HepG2 (cell line): ENCODE data around the gene FCMR. TPM values are rescaled to one million over a fixed set of nuclear protein-coding genes. Genes with fewer than 3 reads are reported as not detected.

ENCODE experiments used
- ATAC-seq: fragments of 200-7000 bp; cut with Tn5 transposase; 3 replicates; pipeline ENCODE4 v1.9.1; 2020; ENCODE audit warnings: mild to moderate bottlenecking, moderate library complexity
- BruUV-seq: library from RNA; stranded (reverse); fragments of 400-500 nt; replicated peaks from 2 replicates; lab custom pipeline; 2021; lab: Mats Ljungman, UMichigan
- CTCF ChIA-PET: fragments of 300-600 bp; formaldehyde crosslinking; extraction: SDS; loops from one replicate; lab custom pipeline; 2021; ENCODE audit warnings: low total read pairs, inconsistent platforms, low intra/inter-chr PET ratio; lab: Yijun Ruan, JAX
- POLR2A ChIA-PET: fragments of 350-600 bp; sonication (Branson Sonifier 250); formaldehyde crosslinking; loops from one replicate; lab custom pipeline; 2020; ENCODE audit warnings: antibody characterized with exemption, inconsistent platforms; lab: Yijun Ruan, JAX
- DNase-seq: peaks from one replicate; pipeline ENCODE4 v3.0.0-alpha.2; 2015; ENCODE audit warnings: low spot score
- FAIRE-seq: peaks from 3 replicates; lab custom pipeline; 2011; peaks lifted over from hg19 to GRCh38; lab: Jason Lieb, UNC
- H2AFZ ChIP-seq: one replicate; pipeline ENCODE4 v1.6.1; 2011; ENCODE audit warnings: low read length, inconsistent platforms
- H3K27ac ChIP-seq: fragments of 300-600 bp; 3 replicates; pipeline ENCODE4 v1.8.0; 2011; ENCODE audit warnings: mixed run types, mild to moderate bottlenecking, mixed read lengths, low read length, inconsistent platforms; ENCODE audit not compliant: insufficient read depth; ENCODE audit errors: extremely low read length
- H3K27me3 ChIP-seq, 2 experiments: fragments of 200-600 bp in 1 of 2; 2 replicates in 1 of 2; 3 replicates in 1 of 2; pipeline versions ENCODE4 v1.6.0 to v1.8.0; 2011; ENCODE audit warnings: low read length in 2 of 2, mild to moderate bottlenecking in 2 of 2, moderate library complexity in 2 of 2, inconsistent platforms in 1 of 2; ENCODE audit not compliant: insufficient read depth in 2 of 2, control insufficient read depth in 1 of 2
- H3K36me3 ChIP-seq, 2 experiments: fragments of 200-600 bp in 1 of 2; replicated peaks in 1 of 2; 2 replicates in 1 of 2; 3 replicates in 1 of 2; pipeline versions ENCODE4 v1.5.1 to v1.8.0; 2011; ENCODE audit warnings: low read length in 2 of 2, inconsistent platforms in 1 of 2; ENCODE audit not compliant: insufficient read depth in 2 of 2, control insufficient read depth in 1 of 2
- H3K4me1 ChIP-seq: 2 replicates; pipeline ENCODE4 v1.5.1; 2012; ENCODE audit warnings: low read length, inconsistent platforms; ENCODE audit not compliant: insufficient read depth
- H3K4me2 ChIP-seq: 2 replicates; pipeline ENCODE4 v1.6.0; 2011; ENCODE audit warnings: low read depth, low read length, inconsistent platforms
- H3K4me3 ChIP-seq, 3 experiments: fragments of 200-600 bp in 1 of 3; sonication (generic), shearing (Covaris generic) in 1 of 3; replicated peaks in 1 of 3; 2 replicates each; pipeline ENCODE4 v1.5.1; 2011 to 2016; ENCODE audit warnings: low read length in 3 of 3, inconsistent platforms in 2 of 3, low read depth in 2 of 3, mild to moderate bottlenecking in 2 of 3, control low read depth in 1 of 3, mixed read lengths in 1 of 3; ENCODE audit not compliant: insufficient read depth in 1 of 3
- H3K79me2 ChIP-seq: one replicate; pipeline ENCODE4 v1.6.1; 2011; ENCODE audit warnings: low read length, inconsistent platforms; ENCODE audit not compliant: insufficient read depth
- H3K9ac ChIP-seq: 2 replicates; pipeline ENCODE4 v1.6.0; 2011; ENCODE audit warnings: mild to moderate bottlenecking, low read depth, low read length, inconsistent platforms; ENCODE audit not compliant: insufficient read depth
- H3K9me3 ChIP-seq: 2 replicates; pipeline ENCODE4 v1.5.1; 2012; ENCODE audit warnings: mild to moderate bottlenecking, low read length
- H4K20me1 ChIP-seq: 2 replicates; pipeline ENCODE4 v1.6.0; 2011; ENCODE audit warnings: inconsistent platforms, mild to moderate bottlenecking, low read length, moderate library complexity; ENCODE audit not compliant: insufficient read depth
- ARID2 ChIP-seq: sonication (generic); formaldehyde crosslinking; IDR thresholded peaks from 2 replicates; pipeline ENCODE4 v1.8.1; 2022; ENCODE audit warnings: mild to moderate bottlenecking, missing genetic modification reagents, borderline replicate concordance
- ERF ChIP-seq: IDR thresholded peaks from 2 replicates; pipeline ENCODE4 v1.6.1; 2018; ENCODE audit warnings: missing biosample characterization, missing genetic modification reagents
- HCFC1 ChIP-seq: fragments of 150-350 bp; IDR thresholded peaks from 2 replicates; pipeline ENCODE4 v1.6.1; 2014; ENCODE audit warnings: low read depth, low read length
- JUN ChIP-seq: sonication (generic); formaldehyde crosslinking; IDR thresholded peaks from 2 replicates; pipeline ENCODE4 v1.4.0; 2020; ENCODE audit warnings: mild to moderate bottlenecking, missing genetic modification reagents
- NFIB ChIP-seq: sonication (generic); formaldehyde crosslinking; IDR thresholded peaks from 2 replicates; pipeline ENCODE4 v1.9.0; 2021; ENCODE audit warnings: missing genetic modification reagents, mild to moderate bottlenecking, borderline replicate concordance
- THYN1 ChIP-seq: sonication (generic); formaldehyde crosslinking; IDR thresholded peaks from 2 replicates; pipeline ENCODE4 v1.8.1; 2023; ENCODE audit warnings: low read depth, mild to moderate bottlenecking, moderate library complexity, missing genetic modification reagents, borderline replicate concordance
- ZNF143 ChIP-seq: sonication (generic); formaldehyde crosslinking; IDR thresholded peaks from 2 replicates; pipeline ENCODE4 v1.4.0; 2020; ENCODE audit warnings: missing genetic modification reagents
- ZNF224 ChIP-seq: sonication (generic); formaldehyde crosslinking; IDR thresholded peaks from 2 replicates; pipeline ENCODE4 v1.5.0; 2020; ENCODE audit warnings: mild to moderate bottlenecking, missing genetic modification reagents
- ZNF460 ChIP-seq: sonication (generic); formaldehyde crosslinking; IDR thresholded peaks from 2 replicates; pipeline ENCODE4 v1.5.1; 2020; ENCODE audit warnings: missing genetic modification reagents, mild to moderate bottlenecking, borderline replicate concordance
- ZNF879 ChIP-seq: sonication (generic); formaldehyde crosslinking; IDR thresholded peaks from 2 replicates; pipeline ENCODE4 v1.8.1; 2023; ENCODE audit warnings: missing genetic modification reagents
- WGBS: methylation state at CpG from one replicate; pipeline ENCODE4 v1.1.6; 2017; ENCODE audit warnings: low lambda C conversion rate; 5-methylcytosine and 5-hydroxymethylcytosine counted together
- in situ Hi-C: cut with HindIII; loops from 2 replicates; pipeline ENCODE4 v1.10.0; 2017; ENCODE audit warnings: low pct_unique_long_range_greater_than_20kb; ENCODE audit not compliant: extremely low pct_ligation_motif_present
- intact Hi-C: fragments of 100-400 bp; cut with micrococcal nuclease; formaldehyde crosslinking; loops from one replicate; pipeline ENCODE4 v1.10.0; 2022; ENCODE audit not compliant: unreplicated experiment
- polyA plus RNA-seq, 8 experiments: library from polyadenylated mRNA; depleted of rRNA in 3 of 8; stranded (reverse) in 7 of 8; unstranded in 1 of 8; fragments of >200 nt; fragmentation: Illumina TruSeq in 4 of 8; extraction: Trizol in 4 of 8; gene quantifications; 2 replicates each; pipeline versions ENCODE4 v1.2.1 to v1.2.3, GENCODE V29; 2011 to 2016; ENCODE audit warnings: low read depth in 4 of 8, missing spikeins in 1 of 8, mixed read lengths in 1 of 8; ENCODE audit not compliant: insufficient read depth in 1 of 8
- total RNA-seq, 5 experiments: library from RNA; depleted of rRNA; stranded (reverse); fragments of >200 nt; fragmentation: Illumina TruSeq; extraction: Trizol; gene quantifications; 2 replicates each; pipeline ENCODE4 v1.2.3, GENCODE V29; 2016; ENCODE audit warnings: low read depth in 1 of 5
- TF ChIP-seq, protein P1 (sequence below): sonication (generic); formaldehyde crosslinking; IDR thresholded peaks from 2 replicates; pipeline ENCODE4 v1.8.1; 2023; ENCODE audit warnings: missing genetic modification reagents, inconsistent platforms, borderline replicate concordance
- TF ChIP-seq, protein P2 (sequence below): sonication (generic); formaldehyde crosslinking; IDR thresholded peaks from 2 replicates; pipeline ENCODE4 v1.5.0; 2020; ENCODE audit warnings: missing genetic modification reagents
- TF ChIP-seq, protein P3 (sequence below): sonication (generic); formaldehyde crosslinking; IDR thresholded peaks from 2 replicates; pipeline ENCODE4 v1.4.0; 2020; ENCODE audit warnings: mild to moderate bottlenecking, missing genetic modification reagents
- TF ChIP-seq, protein P4 (sequence below): sonication (generic); formaldehyde crosslinking; IDR thresholded peaks from 2 replicates; pipeline ENCODE4 v1.4.0; 2020; ENCODE audit warnings: missing genetic modification reagents
- TF ChIP-seq, protein P5 (sequence below): sonication (generic); formaldehyde crosslinking; IDR thresholded peaks from 2 replicates; pipeline ENCODE4 v1.4.0; 2020; ENCODE audit warnings: missing genetic modification reagents, borderline replicate concordance
- TF ChIP-seq, protein P6 (sequence below): IDR thresholded peaks from 2 replicates; pipeline ENCODE4 v1.6.1; 2018; ENCODE audit warnings: missing genetic modification reagents

The FCMR gene
- total and polyA plus RNA-seq, 2 of the 13 experiments (the other 11 are each of a cell fraction or from before 2014, with no cell fraction given) = not detected

DNA sequence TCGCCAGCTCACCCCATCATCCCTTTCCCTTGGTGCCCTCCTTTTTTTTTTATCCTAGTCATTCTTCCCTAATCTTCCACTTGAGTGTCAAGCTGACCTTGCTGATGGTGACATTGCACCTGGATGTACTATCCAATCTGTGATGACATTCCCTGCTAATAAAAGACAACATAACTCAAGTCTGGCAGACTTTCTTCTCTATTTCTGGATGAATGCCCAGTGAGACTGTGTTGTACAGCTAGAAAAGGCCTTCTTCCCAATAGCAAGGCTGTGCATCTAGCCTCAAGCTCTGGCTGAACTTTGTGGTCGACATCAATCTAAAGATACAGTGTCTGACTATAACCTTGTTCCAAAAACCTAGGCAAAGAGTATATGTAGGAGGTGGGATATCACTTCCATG, 18.1 kb downstream of the FCMR start:
- intact Hi-C loops (no loop called here), in situ Hi-C loops (loop anchor here (25.0 kb wide), 1 partner anchor 266 kb away; the partner anchor contains the start of gene DYRK3)
- POLR2A ChIA-PET = no interaction called here
- Histone ChIP-seq H3K36me3 (no peaks in the 10 kb centered on the region), H3K4me3 (no peak overlapping the region), H3K9me3 (no peaks in the 10 kb centered on the region), H3K27ac (no peak overlapping the region), H3K79me2 (no peaks in the 10 kb centered on the region), H3K9ac (no peak overlapping the region), H3K4me1 (no peaks in the 10 kb centered on the region), H3K27me3 (peaks cover 2 to 17% of the 10 kb centered on the region in 2 experiments; a peak in 2 of 5 replicates), H3K4me2 (no peak overlapping the region), H2AFZ (no peak overlapping the region), H4K20me1 (no peaks in the 10 kb centered on the region)
- FAIRE-seq = no peak
- CTCF ChIA-PET = no interaction called here
- DNase-seq = no peak
- TF ChIP-seq THYN1 (CRISPR knock-in tag) (no peak), ZNF879 (no peak), ARID2 (CRISPR knock-in tag) (no peak), NFIB (CRISPR knock-in tag) (no peak), ZNF460 (CRISPR knock-in tag) (no peak), HCFC1 (no peak), JUN (CRISPR knock-in tag) (no peak), ERF (CRISPR knock-in tag) (no peak), ZNF143 (CRISPR knock-in tag) (no peak), ZNF224 (no peak)
- TF ChIP-seq, protein P1, sequence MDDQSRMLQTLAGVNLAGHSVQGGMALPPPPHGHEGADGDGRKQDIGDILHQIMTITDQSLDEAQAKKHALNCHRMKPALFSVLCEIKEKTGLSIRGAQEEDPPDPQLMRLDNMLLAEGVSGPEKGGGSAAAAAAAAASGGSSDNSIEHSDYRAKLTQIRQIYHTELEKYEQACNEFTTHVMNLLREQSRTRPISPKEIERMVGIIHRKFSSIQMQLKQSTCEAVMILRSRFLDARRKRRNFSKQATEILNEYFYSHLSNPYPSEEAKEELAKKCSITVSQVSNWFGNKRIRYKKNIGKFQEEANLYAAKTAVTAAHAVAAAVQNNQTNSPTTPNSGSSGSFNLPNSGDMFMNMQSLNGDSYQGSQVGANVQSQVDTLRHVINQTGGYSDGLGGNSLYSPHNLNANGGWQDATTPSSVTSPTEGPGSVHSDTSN (CRISPR knock-in tag) = no peak
- TF ChIP-seq, protein P2, sequence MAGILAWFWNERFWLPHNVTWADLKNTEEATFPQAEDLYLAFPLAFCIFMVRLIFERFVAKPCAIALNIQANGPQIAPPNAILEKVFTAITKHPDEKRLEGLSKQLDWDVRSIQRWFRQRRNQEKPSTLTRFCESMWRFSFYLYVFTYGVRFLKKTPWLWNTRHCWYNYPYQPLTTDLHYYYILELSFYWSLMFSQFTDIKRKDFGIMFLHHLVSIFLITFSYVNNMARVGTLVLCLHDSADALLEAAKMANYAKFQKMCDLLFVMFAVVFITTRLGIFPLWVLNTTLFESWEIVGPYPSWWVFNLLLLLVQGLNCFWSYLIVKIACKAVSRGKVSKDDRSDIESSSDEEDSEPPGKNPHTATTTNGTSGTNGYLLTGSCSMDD (CRISPR knock-in tag) = no peak
- TF ChIP-seq, protein P3, sequence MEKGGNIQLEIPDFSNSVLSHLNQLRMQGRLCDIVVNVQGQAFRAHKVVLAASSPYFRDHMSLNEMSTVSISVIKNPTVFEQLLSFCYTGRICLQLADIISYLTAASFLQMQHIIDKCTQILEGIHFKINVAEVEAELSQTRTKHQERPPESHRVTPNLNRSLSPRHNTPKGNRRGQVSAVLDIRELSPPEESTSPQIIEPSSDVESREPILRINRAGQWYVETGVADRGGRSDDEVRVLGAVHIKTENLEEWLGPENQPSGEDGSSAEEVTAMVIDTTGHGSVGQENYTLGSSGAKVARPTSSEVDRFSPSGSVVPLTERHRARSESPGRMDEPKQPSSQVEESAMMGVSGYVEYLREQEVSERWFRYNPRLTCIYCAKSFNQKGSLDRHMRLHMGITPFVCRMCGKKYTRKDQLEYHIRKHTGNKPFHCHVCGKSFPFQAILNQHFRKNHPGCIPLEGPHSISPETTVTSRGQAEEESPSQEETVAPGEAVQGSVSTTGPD (CRISPR knock-in tag) = no peak
- TF ChIP-seq, protein P4, sequence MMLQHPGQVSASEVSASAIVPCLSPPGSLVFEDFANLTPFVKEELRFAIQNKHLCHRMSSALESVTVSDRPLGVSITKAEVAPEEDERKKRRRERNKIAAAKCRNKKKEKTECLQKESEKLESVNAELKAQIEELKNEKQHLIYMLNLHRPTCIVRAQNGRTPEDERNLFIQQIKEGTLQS (CRISPR knock-in tag) = no peak
- TF ChIP-seq, protein P5, sequence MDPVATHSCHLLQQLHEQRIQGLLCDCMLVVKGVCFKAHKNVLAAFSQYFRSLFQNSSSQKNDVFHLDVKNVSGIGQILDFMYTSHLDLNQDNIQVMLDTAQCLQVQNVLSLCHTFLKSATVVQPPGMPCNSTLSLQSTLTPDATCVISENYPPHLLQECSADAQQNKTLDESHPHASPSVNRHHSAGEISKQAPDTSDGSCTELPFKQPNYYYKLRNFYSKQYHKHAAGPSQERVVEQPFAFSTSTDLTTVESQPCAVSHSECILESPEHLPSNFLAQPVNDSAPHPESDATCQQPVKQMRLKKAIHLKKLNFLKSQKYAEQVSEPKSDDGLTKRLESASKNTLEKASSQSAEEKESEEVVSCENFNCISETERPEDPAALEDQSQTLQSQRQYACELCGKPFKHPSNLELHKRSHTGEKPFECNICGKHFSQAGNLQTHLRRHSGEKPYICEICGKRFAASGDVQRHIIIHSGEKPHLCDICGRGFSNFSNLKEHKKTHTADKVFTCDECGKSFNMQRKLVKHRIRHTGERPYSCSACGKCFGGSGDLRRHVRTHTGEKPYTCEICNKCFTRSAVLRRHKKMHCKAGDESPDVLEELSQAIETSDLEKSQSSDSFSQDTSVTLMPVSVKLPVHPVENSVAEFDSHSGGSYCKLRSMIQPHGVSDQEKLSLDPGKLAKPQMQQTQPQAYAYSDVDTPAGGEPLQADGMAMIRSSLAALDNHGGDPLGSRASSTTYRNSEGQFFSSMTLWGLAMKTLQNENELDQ (CRISPR knock-in tag) = no peak
- TF ChIP-seq, protein P6, sequence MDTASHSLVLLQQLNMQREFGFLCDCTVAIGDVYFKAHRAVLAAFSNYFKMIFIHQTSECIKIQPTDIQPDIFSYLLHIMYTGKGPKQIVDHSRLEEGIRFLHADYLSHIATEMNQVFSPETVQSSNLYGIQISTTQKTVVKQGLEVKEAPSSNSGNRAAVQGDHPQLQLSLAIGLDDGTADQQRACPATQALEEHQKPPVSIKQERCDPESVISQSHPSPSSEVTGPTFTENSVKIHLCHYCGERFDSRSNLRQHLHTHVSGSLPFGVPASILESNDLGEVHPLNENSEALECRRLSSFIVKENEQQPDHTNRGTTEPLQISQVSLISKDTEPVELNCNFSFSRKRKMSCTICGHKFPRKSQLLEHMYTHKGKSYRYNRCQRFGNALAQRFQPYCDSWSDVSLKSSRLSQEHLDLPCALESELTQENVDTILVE = no peak
- ATAC-seq = no peak
- no TSS peak for BruUV-seq
- 2% methylated on average over 2 of the region's 2 CpGs for WGBS
